AG09309 (cell line): Measurements from ENCODE around the gene SMIM36.
"Not testable (repeated sequence)": the region's sequence is repeated elsewhere in the genome, so short reads cannot be mapped to it uniquely, and the experiment has no call there.

ENCODE experiments used
- DNase-seq: peaks from one replicate; pipeline ENCODE4 v3.0.0-alpha.2; 2010; ENCODE audit warnings: low read depth
- H3K4me3 ChIP-seq: 2 replicates; pipeline ENCODE4 v1.5.1; 2011; ENCODE audit warnings: mild to moderate bottlenecking, low read depth, low read length, moderate library complexity; ENCODE audit not compliant: control insufficient read depth
- CTCF ChIP-seq: IDR thresholded peaks from 2 replicates; pipeline ENCODE4 v1.5.1; 2011; ENCODE audit warnings: mild to moderate bottlenecking, low read depth, low read length, inconsistent platforms; ENCODE audit not compliant: insufficient read depth, control insufficient read depth; ENCODE audit errors: missing control alignments

The SMIM36 gene

GRCh38 chr17:55451203-55451641 lies 60.0 kb downstream of the SMIM36 start:
- TF ChIP-seq CTCF, result no peak
- no peak for DNase-seq

GRCh38 chr17:55450232-55450825 lies 60.9 kb downstream of the SMIM36 start:
- no peak for DNase-seq
- no peak overlapping the region for H3K4me3 ChIP-seq
- TF ChIP-seq CTCF, result no peak

More at GRCh38 chr17:55451203-55451641, 60.0 kb downstream of the SMIM36 start:
- H3K4me3 ChIP-seq, result no peak overlapping the region

- TF ChIP-seq CTCF, result no peak
- no peak overlapping the region for H3K4me3 ChIP-seq
- DNase-seq, result no peak
Observed at GRCh38 chr17:55448681-55449080, 62.6 kb downstream of the SMIM36 start.

GRCh38 chr17:55446581-55447205 lies 64.6 kb downstream of the SMIM36 start:
- no peak for DNase-seq

GRCh38 chr17:55446004-55446403 lies 65.2 kb downstream of the SMIM36 start:
- not testable (repeated sequence) for DNase-seq, H3K4me3 ChIP-seq

More at GRCh38 chr17:55446581-55447205, 64.6 kb downstream of the SMIM36 start:
- no peak overlapping the region for H3K4me3 ChIP-seq
- no peak for TF ChIP-seq CTCF

GRCh38 chr17:55444471-55445441 lies 66.5 kb downstream of the SMIM36 start:
- H3K4me3 ChIP-seq, result no peak overlapping the region
- no peak for TF ChIP-seq CTCF
- no peak for DNase-seq
